Placental epithelial cell (primary cell): Measurements from ENCODE around the gene NKX2-1. TPM values are rescaled to one million over a fixed set of nuclear protein-coding genes. Genes with fewer than 3 reads are reported as not detected.

Source experiments
- total RNA-seq: library from RNA; depleted of rRNA; stranded (reverse); fragments of >200 nt; gene quantifications from 2 replicates; pipeline ENCODE4 v1.2.3, GENCODE V29; 2012

The NKX2-1 gene
- total RNA-seq = not detected in 2 replicates

GRCh38 chr14:36519431-36520321 lies at the start of gene NKX2-1:
Gene NKX2-1, minus strand, starts transcription at chr14:36520232. Its CDS starts 103 bp downstream, at chr14:36520129.

Other genes with a start within 250 kb of the NKX2-1 start
- 14.9 and 15.3 TPM in 2 replicates for gene MBIP, start 199.6 kb downstream of the NKX2-1 start, total RNA-seq
- not detected in 2 replicates for gene NKX2-8, start 62.4 kb upstream of the NKX2-1 start, total RNA-seq
- gene PAX9, start 141.6 kb upstream of the NKX2-1 start, total RNA-seq = 0.39 and 2.0 TPM in 2 replicates